ENCODE results near the gene SLC5A2.
"Not testable (repeated sequence)": the region's sequence is repeated elsewhere in the genome, so short reads cannot be mapped to it uniquely, and the experiment has no call there.

Gene SLC5A2

GRCh38 chr16:31498493-31498892 is 15.6 kb downstream of the SLC5A2 start:
- no peak for DNase-seq (ENCODE audit: low spot score)

GRCh38 chr16:31499928-31500327 is 17.0 kb downstream of the SLC5A2 start:
- no peak for DNase-seq (ENCODE audit: low spot score)

- DNase-seq (ENCODE audit: low spot score) = no peak
Observed at GRCh38 chr16:31501226-31501965, 18.5 kb downstream of the SLC5A2 start.

GRCh38 chr16:31501966-31502348 is 19.0 kb downstream of the SLC5A2 start:
- no peak for DNase-seq (ENCODE audit: low spot score)

GRCh38 chr16:31502981-31503380 is 20.1 kb downstream of the SLC5A2 start:
- DNase-seq (ENCODE audit: low spot score) = no peak

- DNase-seq (ENCODE audit: low spot score) = not testable (repeated sequence)
Observed at GRCh38 chr16:31503555-31503954, 20.6 kb downstream of the SLC5A2 start.

- no peak for DNase-seq (ENCODE audit: low spot score)
Observed at GRCh38 chr16:31504159-31504558, 21.2 kb downstream of the SLC5A2 start.

GRCh38 chr16:31505483-31505882 is 22.6 kb downstream of the SLC5A2 start:
- no peak for DNase-seq (ENCODE audit: low spot score)

GRCh38 chr16:31507617-31507928 is 24.6 kb downstream of the SLC5A2 start:
- no peak for DNase-seq (ENCODE audit: low spot score)

GRCh38 chr16:31507929-31508705 is 25.2 kb downstream of the SLC5A2 start, which contains the start of gene RUSF1:
Gene RUSF1, minus strand, starts transcription at chr16:31508391. Its CDS starts 18 bp downstream, at chr16:31508373.
- peak; percentile 70 for DNase-seq (ENCODE audit: low spot score)

GRCh38 chr16:31508706-31509195 is 25.8 kb downstream of the SLC5A2 start:
- no peak for DNase-seq (ENCODE audit: low spot score)

- DNase-seq (ENCODE audit: low spot score) = no peak
Observed at GRCh38 chr16:31513126-31513525, 30.2 kb downstream of the SLC5A2 start.

- DNase-seq (ENCODE audit: low spot score) = no peak
Observed at GRCh38 chr16:31513884-31514283, 31.0 kb downstream of the SLC5A2 start.

GRCh38 chr16:31517800-31518402 is 35.0 kb downstream of the SLC5A2 start:
- no peak for DNase-seq (ENCODE audit: low spot score)

GRCh38 chr16:31519759-31520431 is 37.0 kb downstream of the SLC5A2 start:
- no peak for DNase-seq (ENCODE audit: low spot score)

GRCh38 chr16:31521368-31521767 is 38.4 kb downstream of the SLC5A2 start:
- no peak for DNase-seq (ENCODE audit: low spot score)

GRCh38 chr16:31522071-31522470 is 39.1 kb downstream of the SLC5A2 start:
- no peak for DNase-seq (ENCODE audit: low spot score)

GRCh38 chr16:31523768-31524167 is 40.8 kb downstream of the SLC5A2 start:
- not testable (repeated sequence) for DNase-seq (ENCODE audit: low spot score)

- no peak for DNase-seq (ENCODE audit: low spot score)
Observed at GRCh38 chr16:31525113-31525512, 42.2 kb downstream of the SLC5A2 start.

GRCh38 chr16:31527734-31528274 is 44.9 kb downstream of the SLC5A2 start, which contains the start of gene AHSP:
Gene AHSP, plus strand, starts transcription at chr16:31527900. Its CDS starts 240 bp downstream, at chr16:31528140.
- no peak for DNase-seq (ENCODE audit: low spot score)

GRCh38 chr16:31528523-31529107 is 45.7 kb downstream of the SLC5A2 start:
- no peak for DNase-seq (ENCODE audit: low spot score)
